HepG2 (cell line): ENCODE data around the gene PCGF6. TPM values are rescaled to one million over a fixed set of nuclear protein-coding genes. Genes with fewer than 3 reads are reported as not detected.
A peak's percentile ranks its signal among the peaks of the same experiment; 100 is the strongest.

ENCODE experiments used
- ARID2 ChIP-seq: sonication (generic); formaldehyde crosslinking; IDR thresholded peaks from 2 replicates; pipeline ENCODE4 v1.8.1; 2022; ENCODE audit warnings: mild to moderate bottlenecking, missing genetic modification reagents, borderline replicate concordance
- FOXK1 ChIP-seq: sonication (generic); formaldehyde crosslinking; IDR thresholded peaks from 2 replicates; pipeline ENCODE4 v1.4.0; 2020; ENCODE audit warnings: low read depth, missing genetic modification reagents, borderline replicate concordance
- HCFC1 ChIP-seq: fragments of 150-350 bp; IDR thresholded peaks from 2 replicates; pipeline ENCODE4 v1.6.1; 2014; ENCODE audit warnings: low read depth, low read length
- HNF4A ChIP-seq: sonication (generic); formaldehyde crosslinking; IDR thresholded peaks from 2 replicates; pipeline ENCODE4 v1.4.0; 2020; ENCODE audit warnings: missing genetic modification reagents
- KLF15 ChIP-seq: sonication (generic); formaldehyde crosslinking; IDR thresholded peaks from 2 replicates; pipeline ENCODE4 v1.8.1; 2023; ENCODE audit warnings: borderline replicate concordance, mild to moderate bottlenecking, inconsistent platforms, missing genetic modification reagents, mixed read lengths
- NFE2L2 ChIP-seq: fragments of 150-350 bp; IDR thresholded peaks from 2 replicates; pipeline ENCODE4 v1.6.1; 2014; ENCODE audit warnings: low read length
- NR2C2 ChIP-seq: sonication (generic); formaldehyde crosslinking; IDR thresholded peaks from 2 replicates; pipeline ENCODE4 v1.4.0; 2020; ENCODE audit warnings: missing genetic modification reagents, mild to moderate bottlenecking, moderate library complexity, borderline replicate concordance
- PAWR ChIP-seq: sonication (generic); formaldehyde crosslinking; IDR thresholded peaks from 2 replicates; pipeline ENCODE4 v1.4.0; 2020; ENCODE audit warnings: missing genetic modification reagents, mild to moderate bottlenecking, borderline replicate concordance
- REXO4 ChIP-seq: sonication (generic); formaldehyde crosslinking; IDR thresholded peaks from 2 replicates; pipeline ENCODE4 v1.8.0; 2022; ENCODE audit warnings: missing genetic modification reagents, mild to moderate bottlenecking, borderline replicate concordance
- RXRB ChIP-seq: IDR thresholded peaks from 2 replicates; pipeline ENCODE4 v1.6.1; 2016; ENCODE audit warnings: borderline replicate concordance, missing genetic modification reagents, missing compliant biosample characterization
- SNAPC2 ChIP-seq: sonication (generic); formaldehyde crosslinking; IDR thresholded peaks from 2 replicates; pipeline ENCODE4 v1.8.1; 2022; ENCODE audit warnings: mild to moderate bottlenecking, missing genetic modification reagents
- SNRNP70 ChIP-seq: fragments of 200-400 bp; formaldehyde crosslinking; IDR thresholded peaks from 2 replicates; pipeline ENCODE4 v1.6.1; 2017; ENCODE audit warnings: mild to moderate bottlenecking, low read depth, low read length, moderate library complexity
- ZBTB3 ChIP-seq: sonication (generic); formaldehyde crosslinking; IDR thresholded peaks from 2 replicates; pipeline ENCODE4 v1.4.0; 2020; ENCODE audit warnings: low read depth, mild to moderate bottlenecking, moderate library complexity, missing genetic modification reagents, borderline replicate concordance
- ZMYM4 ChIP-seq: sonication (generic); formaldehyde crosslinking; IDR thresholded peaks from 2 replicates; pipeline ENCODE4 v1.8.1; 2023; ENCODE audit warnings: mild to moderate bottlenecking, missing genetic modification reagents
- ZNF260 ChIP-seq: sonication (generic); formaldehyde crosslinking; IDR thresholded peaks from 2 replicates; pipeline ENCODE4 v1.4.0; 2020; ENCODE audit warnings: missing genetic modification reagents, low read depth, mild to moderate bottlenecking, borderline replicate concordance
- ZNF343 ChIP-seq: sonication (generic); formaldehyde crosslinking; IDR thresholded peaks from 2 replicates; pipeline ENCODE4 v1.4.0; 2020; ENCODE audit warnings: mild to moderate bottlenecking, missing genetic modification reagents
- ZNF510 ChIP-seq: sonication (generic); formaldehyde crosslinking; IDR thresholded peaks from 2 replicates; pipeline ENCODE4 v1.4.0; 2020; ENCODE audit warnings: low read depth, mild to moderate bottlenecking, missing genetic modification reagents
- ZNF550 ChIP-seq: sonication (generic); formaldehyde crosslinking; IDR thresholded peaks from 2 replicates; pipeline ENCODE4 v1.4.0; 2020; ENCODE audit warnings: mild to moderate bottlenecking, missing genetic modification reagents, borderline replicate concordance
- ZNF562 ChIP-seq: sonication (generic); formaldehyde crosslinking; IDR thresholded peaks from 2 replicates; pipeline ENCODE4 v1.8.0; 2022; ENCODE audit warnings: missing genetic modification reagents, borderline replicate concordance
- ZNF776 ChIP-seq: sonication (generic); formaldehyde crosslinking; IDR thresholded peaks from 2 replicates; pipeline ENCODE4 v1.4.0; 2020; ENCODE audit warnings: mild to moderate bottlenecking, missing genetic modification reagents
- ZNF781 ChIP-seq: sonication (generic); formaldehyde crosslinking; IDR thresholded peaks from 2 replicates; pipeline ENCODE4 v1.5.1; 2020; ENCODE audit warnings: borderline replicate concordance, mild to moderate bottlenecking, missing genetic modification reagents; ENCODE audit errors: not compliant biosample characterization
- ZNF879 ChIP-seq: sonication (generic); formaldehyde crosslinking; IDR thresholded peaks from 2 replicates; pipeline ENCODE4 v1.8.1; 2023; ENCODE audit warnings: missing genetic modification reagents
- polyA plus RNA-seq, 8 experiments: library from polyadenylated mRNA; depleted of rRNA in 3 of 8; stranded (reverse) in 7 of 8; unstranded in 1 of 8; fragments of >200 nt; fragmentation: Illumina TruSeq in 4 of 8; extraction: Trizol in 4 of 8; gene quantifications; 2 replicates each; pipeline versions ENCODE4 v1.2.1 to v1.2.3, GENCODE V29; 2011 to 2016; ENCODE audit warnings: low read depth in 4 of 8, missing spikeins in 1 of 8, mixed read lengths in 1 of 8; ENCODE audit not compliant: insufficient read depth in 1 of 8
- total RNA-seq, 5 experiments: library from RNA; depleted of rRNA; stranded (reverse); fragments of >200 nt; fragmentation: Illumina TruSeq; extraction: Trizol; gene quantifications; 2 replicates each; pipeline ENCODE4 v1.2.3, GENCODE V29; 2016; ENCODE audit warnings: low read depth in 1 of 5
- TF ChIP-seq, protein P1 (sequence below): sonication (generic); formaldehyde crosslinking; IDR thresholded peaks from 2 replicates; pipeline ENCODE4 v1.5.1; 2020; ENCODE audit warnings: missing genetic modification reagents, mild to moderate bottlenecking, borderline replicate concordance
- TF ChIP-seq, protein P2 (sequence below): sonication (generic); formaldehyde crosslinking; conservative IDR thresholded peaks from 2 replicates; pipeline ENCODE4 v1.4.0; 2020; ENCODE audit warnings: missing genetic modification reagents

PCGF6 gene
- total and polyA plus RNA-seq, 2 of the 13 experiments (the other 11 are each of a cell fraction or from before 2014, with no cell fraction given) = 5.2 to 19.4 TPM

DNA sequence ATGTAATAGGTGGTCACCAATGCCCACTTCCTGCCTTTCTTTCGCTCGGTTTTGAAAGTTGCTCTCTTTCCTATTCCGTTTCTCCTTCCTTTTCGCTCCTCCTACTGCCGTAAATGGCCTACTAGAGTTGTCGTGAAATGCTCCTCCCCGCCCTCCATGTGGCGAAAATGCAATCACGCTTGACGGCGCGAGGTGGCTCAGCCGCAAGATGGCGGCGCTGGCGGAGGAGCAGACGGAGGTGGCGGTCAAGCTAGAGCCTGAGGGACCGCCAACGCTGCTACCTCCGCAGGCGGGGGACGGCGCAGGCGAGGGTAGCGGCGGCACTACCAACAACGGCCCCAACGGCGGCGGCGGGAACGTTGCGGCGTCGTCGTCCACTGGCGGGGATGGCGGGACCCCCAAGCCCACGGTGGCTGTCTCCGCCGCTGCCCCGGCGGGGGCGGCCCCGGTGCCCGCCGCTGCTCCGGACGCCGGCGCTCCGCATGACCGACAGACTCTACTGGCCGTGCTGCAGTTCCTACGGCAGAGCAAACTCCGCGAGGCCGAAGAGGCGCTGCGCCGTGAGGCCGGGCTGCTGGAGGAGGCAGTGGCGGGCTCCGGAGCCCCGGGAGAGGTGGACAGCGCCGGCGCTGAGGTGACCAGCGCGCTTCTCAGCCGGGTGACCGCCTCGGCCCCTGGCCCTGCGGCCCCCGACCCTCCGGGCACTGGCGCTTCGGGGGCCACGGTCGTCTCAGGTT, 17.0 kb upstream of the PCGF6 start, which contains the start of gene TAF5 (continued):
- TF ChIP-seq, protein P1, sequence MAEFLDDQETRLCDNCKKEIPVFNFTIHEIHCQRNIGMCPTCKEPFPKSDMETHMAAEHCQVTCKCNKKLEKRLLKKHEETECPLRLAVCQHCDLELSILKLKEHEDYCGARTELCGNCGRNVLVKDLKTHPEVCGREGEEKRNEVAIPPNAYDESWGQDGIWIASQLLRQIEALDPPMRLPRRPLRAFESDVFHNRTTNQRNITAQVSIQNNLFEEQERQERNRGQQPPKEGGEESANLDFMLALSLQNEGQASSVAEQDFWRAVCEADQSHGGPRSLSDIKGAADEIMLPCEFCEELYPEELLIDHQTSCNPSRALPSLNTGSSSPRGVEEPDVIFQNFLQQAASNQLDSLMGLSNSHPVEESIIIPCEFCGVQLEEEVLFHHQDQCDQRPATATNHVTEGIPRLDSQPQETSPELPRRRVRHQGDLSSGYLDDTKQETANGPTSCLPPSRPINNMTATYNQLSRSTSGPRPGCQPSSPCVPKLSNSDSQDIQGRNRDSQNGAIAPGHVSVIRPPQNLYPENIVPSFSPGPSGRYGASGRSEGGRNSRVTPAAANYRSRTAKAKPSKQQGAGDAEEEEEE (CRISPR knock-in tag) = peak; percentile 43; the same call in 1 of the 2 replicates
- TF ChIP-seq ARID2 (CRISPR knock-in tag) (no peak), FOXK1 (peak; percentile 87), SNAPC2 (no peak), ZMYM4 (CRISPR knock-in tag) (peak; percentile 94), NFE2L2 (no peak), ZNF550 (no peak), REXO4 (CRISPR knock-in tag) (peak; percentile 89; the same call in 1 of the 2 replicates), NR2C2 (CRISPR knock-in tag) (no peak; the same call in none of the 2 replicates), HNF4A (CRISPR knock-in tag) (no peak), ZBTB3 (CRISPR knock-in tag) (no peak), ZNF562 (no peak), ZNF776 (CRISPR knock-in tag) (peak; percentile 96), RXRB (CRISPR knock-in tag) (peak; percentile 48; the same call in 1 of the 2 replicates), ZNF260 (CRISPR knock-in tag) (no peak), ZNF781 (CRISPR knock-in tag) (peak; percentile 9), ZNF343 (no peak), SNRNP70 (no peak), PAWR (CRISPR knock-in tag) (no peak), KLF15 (no peak), ZNF510 (no peak), ZNF879 (no peak), HCFC1 (peak; percentile 55; the same call in 1 of the 2 replicates)
- TF ChIP-seq, protein P2, sequence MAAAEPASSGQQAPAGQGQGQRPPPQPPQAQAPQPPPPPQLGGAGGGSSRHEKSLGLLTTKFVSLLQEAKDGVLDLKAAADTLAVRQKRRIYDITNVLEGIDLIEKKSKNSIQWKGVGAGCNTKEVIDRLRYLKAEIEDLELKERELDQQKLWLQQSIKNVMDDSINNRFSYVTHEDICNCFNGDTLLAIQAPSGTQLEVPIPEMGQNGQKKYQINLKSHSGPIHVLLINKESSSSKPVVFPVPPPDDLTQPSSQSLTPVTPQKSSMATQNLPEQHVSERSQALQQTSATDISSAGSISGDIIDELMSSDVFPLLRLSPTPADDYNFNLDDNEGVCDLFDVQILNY (CRISPR knock-in tag) = no peak; the same call in 1 of the 2 replicates
